KG1 (cell line): ENCODE results near the gene SIRT6.
"Not testable (repeated sequence)": the region's sequence is repeated elsewhere in the genome, so short reads cannot be mapped to it uniquely, and the experiment has no call there.

Experiments
- DNase-seq: peaks from one replicate; lab custom pipeline; 2025; lab: John Stamatoyannopoulos, UW

Gene SIRT6

GRCh38 chr19:4199699-4200293 is 17.4 kb upstream of the SIRT6 start:
- DNase-seq: no peak

DNA sequence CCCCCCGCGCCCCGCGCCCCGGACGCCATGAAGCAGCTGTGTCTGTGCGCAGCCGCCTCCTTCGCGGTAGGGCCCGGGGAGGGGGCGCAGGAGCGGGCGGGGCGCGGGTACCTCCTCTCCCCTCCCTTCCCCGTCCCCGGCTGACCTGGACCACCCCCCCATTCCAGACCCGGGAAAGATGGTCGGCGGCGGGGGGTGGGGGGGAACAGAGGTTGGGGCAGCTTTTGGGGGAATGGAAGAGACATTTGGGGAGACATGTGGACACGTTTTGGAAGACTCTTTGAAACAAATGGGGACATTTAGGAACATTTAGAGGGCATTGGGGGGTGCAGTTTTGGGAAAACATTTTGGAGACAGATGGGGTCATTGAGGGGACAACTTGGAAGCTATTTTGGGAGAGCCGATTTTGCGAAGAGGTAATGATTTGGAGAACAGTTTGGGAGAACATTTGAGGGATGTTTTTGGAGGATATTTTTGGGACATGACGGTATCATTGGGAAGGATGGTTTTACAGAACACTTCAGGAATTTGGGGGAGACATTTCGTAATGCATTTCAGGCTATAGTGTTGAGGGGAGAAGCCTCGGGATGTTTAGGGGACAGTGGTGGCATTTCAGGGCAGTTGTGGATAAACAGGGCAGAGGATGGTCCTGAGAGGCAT is 16.2 kb upstream of the SIRT6 start:
- DNase-seq: no peak

- no peak for DNase-seq
These were observed 15.5 kb upstream of the SIRT6 start for GRCh38 chr19:4197625-4198466.

- DNase-seq: no peak
These were observed 14.9 kb upstream of the SIRT6 start for GRCh38 chr19:4197228-4197624.

DNA sequence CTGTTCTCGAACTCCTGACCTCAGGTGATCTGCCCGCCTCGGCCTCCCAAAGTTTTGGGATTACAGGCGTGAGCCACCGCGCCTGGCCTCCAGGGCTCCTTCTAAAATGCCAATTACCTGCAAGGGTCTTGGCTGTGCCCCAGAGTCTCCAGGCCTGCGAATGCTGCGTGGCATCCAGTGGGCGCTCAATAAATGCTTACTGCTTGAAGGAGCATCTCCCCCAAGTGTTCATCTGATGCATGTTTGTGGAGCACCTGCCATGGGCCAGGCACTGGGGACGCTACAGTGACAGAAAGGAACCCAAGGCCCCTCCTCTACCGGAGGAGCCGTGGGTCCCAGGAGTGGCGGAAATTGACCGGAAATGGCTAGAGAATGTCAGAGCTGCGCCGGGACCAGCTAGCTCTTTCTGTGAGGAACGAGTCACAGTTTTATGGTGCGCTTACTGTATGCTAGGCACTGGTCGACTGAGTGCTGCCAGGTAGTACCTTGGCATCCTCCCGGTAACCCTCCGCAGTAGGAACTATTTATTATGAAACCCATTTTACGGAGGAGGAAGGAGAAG is 14.3 kb upstream of the SIRT6 start:
- no peak for DNase-seq

DNA sequence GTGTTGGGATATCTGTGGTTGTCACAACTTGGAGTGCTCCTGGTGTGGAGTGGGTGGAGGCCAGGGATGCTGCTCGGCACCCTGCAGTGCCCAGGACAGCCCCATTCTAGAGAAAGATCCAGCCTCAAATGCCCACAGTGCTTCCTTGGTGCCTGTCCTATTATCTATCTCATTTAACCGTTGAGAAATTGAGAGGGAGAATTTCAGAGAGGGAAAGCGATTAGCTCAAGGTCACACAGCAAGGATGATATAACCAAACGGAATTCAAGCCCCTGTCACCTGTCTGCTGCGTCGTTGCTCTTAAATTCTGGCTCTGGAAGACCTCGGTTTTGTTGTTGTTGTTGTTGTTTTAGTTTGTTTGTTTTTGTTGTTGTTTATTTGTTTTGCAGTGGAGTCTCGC is 13.6 kb upstream of the SIRT6 start:
- DNase-seq: no peak

DNA sequence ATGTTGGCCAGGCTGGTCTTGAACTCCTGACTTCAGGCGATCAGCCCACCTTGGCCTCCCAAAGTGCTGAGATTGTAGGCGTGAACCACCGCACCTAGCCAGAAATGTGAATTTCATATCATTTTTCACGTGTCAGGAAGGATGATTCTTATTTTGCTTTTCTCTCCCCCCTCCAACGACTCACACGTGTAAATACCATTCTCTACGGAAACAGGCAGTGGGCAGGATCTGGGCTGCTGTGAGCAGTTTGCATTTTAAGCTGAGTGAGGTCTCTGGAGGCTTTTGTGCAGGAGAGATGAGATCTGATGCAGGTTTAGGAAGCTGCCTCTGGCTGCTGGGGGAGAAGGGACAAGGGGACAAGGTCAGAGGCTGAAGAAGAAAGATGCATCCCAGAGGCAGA is 12.0 kb upstream of the SIRT6 start:
- no peak for DNase-seq

DNA sequence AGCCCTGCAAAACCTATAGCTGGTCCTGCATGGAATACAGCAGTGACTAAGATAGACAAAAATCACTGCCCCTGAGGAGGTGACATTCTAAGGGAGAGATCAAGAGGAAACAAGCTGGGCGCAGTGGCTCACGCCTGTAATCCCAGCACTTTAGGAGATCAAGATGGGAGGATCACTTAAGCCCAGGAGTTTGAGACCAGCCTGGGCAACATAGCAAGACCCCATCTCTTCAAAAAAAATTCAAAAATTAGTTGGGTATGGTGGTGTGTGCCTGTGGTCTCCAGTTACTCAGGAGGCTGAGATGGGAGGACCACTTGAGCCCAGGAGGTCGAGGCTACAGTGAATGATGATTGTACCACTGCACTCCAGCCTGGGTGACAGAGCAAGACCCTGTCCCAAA is 10.2 kb upstream of the SIRT6 start:
- DNase-seq: not testable (repeated sequence)

DNA sequence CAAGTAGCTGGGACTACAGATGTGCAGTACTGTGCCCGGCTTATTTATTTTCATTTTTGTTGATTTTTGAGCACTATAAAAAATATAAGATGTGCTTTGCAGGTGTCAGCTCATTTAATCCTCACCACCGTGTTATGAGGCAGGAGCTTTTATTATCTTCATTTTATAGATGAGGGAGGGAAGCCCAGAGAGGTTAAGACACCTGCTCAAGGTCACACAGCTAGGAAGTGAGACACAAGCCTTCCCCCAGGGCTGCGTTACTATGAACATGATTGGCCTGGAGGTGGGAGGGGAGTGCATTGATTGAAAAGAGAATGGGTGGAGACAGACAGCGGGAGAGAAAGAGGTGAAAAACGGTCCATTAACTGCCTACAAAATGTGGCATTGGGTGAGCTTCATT is 7.3 kb upstream of the SIRT6 start:
- DNase-seq: no peak

- no peak for DNase-seq
These were observed 5.2 kb upstream of the SIRT6 start for GRCh38 chr19:4187313-4188122.

DNA sequence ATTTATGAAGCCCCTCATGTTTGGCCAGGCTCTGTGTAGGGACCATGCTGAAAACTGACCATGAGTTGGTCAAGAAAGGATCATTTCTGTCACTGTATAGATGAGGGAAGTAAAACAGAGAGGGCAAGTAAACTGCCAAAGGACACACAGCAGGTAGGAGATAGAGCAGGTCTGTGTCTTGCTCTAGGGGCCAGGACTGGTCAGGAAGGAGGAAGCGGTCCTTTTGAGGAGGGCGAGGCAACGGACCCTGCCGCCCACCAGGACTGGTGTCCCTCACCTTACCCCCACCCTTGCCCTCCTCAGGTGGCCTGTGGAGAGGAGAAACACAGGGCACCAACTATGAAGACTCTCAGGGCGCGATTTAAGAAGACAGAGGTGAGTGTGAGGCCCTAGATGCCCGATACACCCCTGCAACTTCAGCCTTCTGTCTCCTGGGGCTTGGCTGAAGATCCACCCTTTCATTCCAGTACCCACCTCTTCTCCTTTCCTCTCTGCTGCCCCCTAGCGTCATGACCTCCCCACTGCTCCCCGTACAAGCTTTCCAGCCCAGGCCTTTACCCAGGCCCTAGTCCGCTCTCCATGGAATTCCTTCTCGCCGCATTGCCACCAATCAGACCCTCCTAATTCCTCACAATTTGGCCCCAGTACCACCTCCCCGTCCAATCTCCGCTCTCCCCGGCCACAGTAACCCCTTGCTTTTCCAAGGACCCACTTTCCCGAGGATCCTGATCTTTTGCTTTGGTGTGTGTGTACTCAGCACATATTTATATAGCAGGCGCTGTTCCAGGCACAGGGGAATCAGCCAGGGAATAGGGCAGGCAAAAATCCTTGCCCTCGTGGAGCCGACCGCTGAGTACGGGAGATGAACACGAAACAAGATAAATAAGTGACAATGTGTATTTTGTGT is 4.0 kb upstream of the SIRT6 start:
- DNase-seq: peak; percentile 38

GRCh38 chr19:4185413-4186086 is 3.2 kb upstream of the SIRT6 start:
- DNase-seq: no peak

DNA sequence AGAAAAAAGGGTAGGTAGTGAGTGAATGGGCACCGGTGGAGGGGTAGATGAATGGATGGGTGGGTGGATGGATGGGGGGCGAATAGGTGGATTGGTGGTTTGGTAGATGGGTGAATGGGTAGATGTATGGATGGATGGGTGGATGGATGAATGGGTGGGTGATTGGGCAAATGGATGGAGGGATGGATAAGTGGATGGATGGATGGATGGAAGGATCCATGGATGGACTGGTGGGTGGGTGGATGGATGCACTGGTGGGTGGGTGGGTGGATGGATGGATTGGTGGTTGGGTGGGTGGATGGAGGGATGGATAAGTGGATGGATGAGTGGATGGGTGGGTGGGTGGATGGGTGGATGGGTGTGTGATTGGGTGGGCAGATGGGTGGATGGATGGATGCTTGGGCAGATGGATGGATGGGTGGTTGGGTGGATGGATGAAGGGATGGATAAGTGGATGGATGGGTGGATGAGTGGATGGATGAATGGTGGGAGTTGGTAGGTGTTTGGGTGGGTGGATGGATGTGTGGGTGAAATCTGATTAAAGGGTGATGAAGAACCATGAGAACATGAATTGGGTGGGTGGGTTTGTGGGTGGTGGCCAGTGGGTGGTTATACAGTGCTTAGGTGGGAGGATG is 2.5 kb upstream of the SIRT6 start:
- no peak for DNase-seq

GRCh38 chr19:4183967-4184717 is 1.8 kb upstream of the SIRT6 start:
- no peak for DNase-seq

DNA sequence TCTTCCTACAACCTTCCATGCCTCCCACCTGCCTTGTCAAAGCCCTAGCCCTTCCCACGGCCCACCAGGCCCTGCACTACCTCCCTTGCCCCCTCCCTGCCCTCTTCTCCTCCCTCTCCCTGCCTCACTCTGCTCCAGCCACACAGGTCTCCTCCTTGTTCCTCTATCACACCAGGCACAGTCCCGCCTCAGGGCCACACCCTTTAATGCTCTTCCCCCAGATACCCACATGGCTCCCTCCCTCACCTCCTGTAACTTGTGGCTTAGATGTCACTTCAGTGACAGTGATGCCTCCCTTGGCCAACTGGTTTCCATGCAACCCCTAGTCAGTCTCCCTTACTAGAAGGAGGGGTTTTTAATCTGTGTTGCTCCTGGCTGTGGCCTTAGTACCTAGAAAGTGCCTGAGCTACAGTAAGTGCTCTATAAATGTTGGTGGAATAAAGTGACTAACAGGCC is 1.3 kb downstream of the SIRT6 start:
- no peak for DNase-seq

DNA sequence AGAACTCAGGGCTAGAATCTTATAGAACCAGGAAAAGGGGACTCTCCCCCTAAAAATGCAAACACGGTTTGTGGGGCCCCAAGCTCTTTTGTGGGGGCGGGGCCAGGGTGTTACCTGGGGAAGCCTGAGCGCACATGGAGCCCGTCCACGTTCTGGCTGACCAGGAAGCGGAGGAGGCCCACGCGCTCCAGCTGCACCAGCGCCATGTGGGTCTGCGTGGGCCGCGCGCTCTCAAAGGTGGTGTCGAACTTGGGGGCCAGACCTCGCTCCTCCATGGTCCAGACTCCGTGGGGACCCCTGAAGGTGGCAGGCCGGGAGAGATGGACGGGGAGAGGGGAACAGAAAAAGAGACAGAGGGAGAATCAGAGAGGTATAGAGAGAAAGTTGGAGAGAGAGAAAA is 3.4 kb downstream of the SIRT6 start:
- no peak for DNase-seq

- no peak for DNase-seq
These were observed 5.2 kb downstream of the SIRT6 start for GRCh38 chr19:4177146-4177545.

GRCh38 chr19:4175669-4175931 is 6.8 kb downstream of the SIRT6 start:
- DNase-seq: no peak

DNA sequence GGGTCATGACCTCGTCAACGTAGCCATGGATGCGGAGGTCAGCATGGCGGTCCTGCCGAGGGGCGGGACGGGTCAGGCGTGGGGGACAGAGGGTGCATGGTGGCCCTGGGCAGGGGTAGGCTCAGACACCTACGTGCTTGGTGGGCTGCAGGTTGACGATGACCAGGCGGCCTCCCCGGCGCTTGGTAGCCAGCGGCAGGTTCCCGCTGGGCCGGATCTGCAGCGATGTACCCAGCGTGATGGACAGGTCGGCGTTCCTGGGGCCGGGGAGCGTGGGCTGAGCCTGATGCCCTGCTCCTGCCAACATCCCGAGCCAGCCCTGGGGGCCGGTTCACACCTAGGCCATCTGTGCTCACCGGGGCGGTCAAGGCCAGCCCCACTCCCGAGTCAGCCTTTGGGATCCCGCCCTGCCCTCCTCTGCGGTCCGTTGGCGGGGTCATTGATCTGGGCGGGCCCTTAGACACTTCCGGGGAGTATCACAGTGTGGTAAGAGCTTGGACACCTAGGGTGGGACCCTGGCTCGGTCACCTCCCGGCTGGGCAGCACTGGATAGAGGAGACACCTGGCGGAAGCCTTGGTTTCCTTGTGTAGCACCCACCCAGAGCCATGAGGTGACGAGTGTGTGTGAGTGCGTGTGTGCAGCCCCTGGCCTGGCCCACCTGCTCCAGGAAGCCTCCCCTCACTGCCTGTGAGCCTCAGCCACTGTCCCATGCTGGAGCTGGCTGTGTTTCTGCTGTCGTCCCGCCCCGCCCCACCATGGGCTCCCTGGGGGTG is 7.3 kb downstream of the SIRT6 start:
- DNase-seq: no peak
